Measurements from ENCODE around the gene FAXC. TPM values are rescaled to one million over a fixed set of nuclear protein-coding genes. Genes with fewer than 3 reads are reported as not detected.

Gene FAXC
- 1.1 and 2.6 TPM in 2 replicates for total RNA-seq

DNA sequence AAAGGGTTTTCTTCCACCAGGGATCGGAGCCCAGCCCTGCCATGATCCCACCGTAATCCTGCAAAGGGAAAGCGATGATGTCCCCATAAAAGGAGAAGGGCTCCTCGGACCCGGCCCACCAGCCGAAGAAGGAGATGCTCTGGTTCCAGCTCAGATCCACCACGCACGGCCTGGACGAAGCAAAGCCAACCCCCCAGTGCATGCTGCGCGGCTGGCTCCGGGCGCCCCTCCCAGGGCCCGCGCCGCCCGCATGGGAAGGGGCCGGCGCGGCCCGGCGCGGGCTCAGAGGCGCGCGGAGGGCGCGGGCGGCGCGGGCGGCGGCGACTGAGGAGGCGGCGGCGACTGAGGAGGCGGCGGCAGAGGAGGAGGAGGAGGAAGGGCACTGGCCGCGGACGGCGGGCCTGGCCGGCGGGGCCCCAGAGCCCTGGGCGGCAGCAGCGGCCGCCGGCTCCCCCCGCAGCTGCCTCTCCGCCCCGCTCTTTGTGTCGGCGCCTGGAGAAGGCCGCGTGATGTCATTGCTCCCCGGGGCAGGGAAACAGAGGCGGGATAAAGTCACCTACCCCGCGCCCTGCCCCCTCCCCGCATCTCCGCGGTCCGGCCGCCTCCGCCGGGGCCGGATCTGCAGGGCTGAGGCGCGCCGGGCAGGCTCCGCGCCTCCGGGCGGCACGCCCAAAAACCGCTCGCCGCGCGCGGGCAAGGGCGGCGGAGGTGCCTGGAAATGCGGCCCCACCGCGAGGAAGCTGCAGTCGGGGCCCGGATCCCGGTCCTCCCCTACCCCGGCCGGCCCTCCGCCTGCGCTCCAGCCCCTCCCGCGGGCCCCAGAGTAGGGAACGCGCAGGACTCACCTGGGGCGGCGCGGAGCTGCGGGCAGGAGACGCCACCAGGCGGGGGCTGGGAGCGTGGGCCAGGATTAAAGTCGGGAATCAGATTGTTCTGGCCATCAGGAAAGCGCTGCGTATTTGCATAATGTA is at the start of gene FAXC:
Gene FAXC, minus strand, starts transcription at position 504 of the 971 bp plus-strand sequence. Its CDS starts 302 bp downstream, at position 202.

DNA sequence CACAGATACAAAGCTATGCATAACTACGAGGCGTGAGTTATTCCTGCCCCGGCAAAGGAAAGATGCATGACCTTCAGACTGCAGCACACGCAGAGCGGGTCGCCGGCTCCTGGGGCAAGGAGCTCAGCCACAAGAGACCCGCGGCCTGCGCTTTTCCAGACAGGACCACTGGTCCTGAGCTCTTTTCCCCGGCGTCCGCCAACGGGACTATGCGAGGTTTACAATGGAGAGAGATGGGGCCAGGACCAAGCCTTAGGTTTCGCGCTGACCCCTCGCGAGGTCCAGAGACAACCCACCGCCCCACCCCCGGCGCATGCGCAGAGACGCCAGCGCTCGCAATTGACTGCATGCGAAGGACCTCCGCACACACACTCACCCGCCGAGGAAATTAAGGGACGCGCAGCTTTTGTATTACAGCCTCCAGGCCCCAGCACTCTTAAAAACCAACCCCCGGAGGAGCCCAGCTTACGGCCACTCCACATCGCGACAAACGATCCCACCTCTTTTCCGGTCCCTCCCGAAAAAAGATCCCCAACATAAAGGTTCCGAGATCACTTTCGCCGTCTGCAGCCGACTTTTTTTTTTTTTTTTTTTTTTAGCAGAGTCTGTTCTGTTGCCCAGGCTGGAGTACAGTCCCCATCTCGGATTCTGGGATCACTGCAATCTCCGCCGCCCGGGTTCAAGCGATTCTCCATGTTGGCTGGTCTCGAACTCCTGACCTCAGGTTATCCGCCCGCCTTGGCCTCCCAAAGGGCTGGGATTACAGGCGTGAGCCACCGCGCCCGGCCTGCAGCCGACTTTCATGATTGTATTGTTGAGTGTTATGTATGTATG is 44.4 kb upstream of the FAXC start, which contains the start of gene COQ3:
Gene COQ3, minus strand, starts transcription at position 498 of the 834 bp plus-strand sequence. Its CDS starts 16 bp downstream, at position 482.

Other genes starting within 250 kb of the FAXC start
- 5.5 and 7.3 TPM in 2 replicates for gene COQ3, start 44.5 kb upstream of the FAXC start, total RNA-seq
- 35.7 and 81.0 TPM in 2 replicates for gene PNISR, start 75.6 kb upstream of the FAXC start, total RNA-seq
- gene USP45, start 165.7 kb upstream of the FAXC start, total RNA-seq, result 23.1 and 30.2 TPM in 2 replicates
- gene CCNC, start 219.0 kb upstream of the FAXC start, total RNA-seq, result 100 and 134 TPM in 2 replicates